GM19452 (cell line): ENCODE data around the gene UBXN1.
A peak's percentile ranks its signal among the peaks of the same experiment; 100 is the strongest.

ENCODE experiments used
- ATAC-seq: cut with Tn5 transposase; IDR thresholded peaks from one replicate; pipeline ENCODE4 v1.9.1; 2021; ENCODE audit not compliant: unreplicated experiment

Gene UBXN1

DNA sequence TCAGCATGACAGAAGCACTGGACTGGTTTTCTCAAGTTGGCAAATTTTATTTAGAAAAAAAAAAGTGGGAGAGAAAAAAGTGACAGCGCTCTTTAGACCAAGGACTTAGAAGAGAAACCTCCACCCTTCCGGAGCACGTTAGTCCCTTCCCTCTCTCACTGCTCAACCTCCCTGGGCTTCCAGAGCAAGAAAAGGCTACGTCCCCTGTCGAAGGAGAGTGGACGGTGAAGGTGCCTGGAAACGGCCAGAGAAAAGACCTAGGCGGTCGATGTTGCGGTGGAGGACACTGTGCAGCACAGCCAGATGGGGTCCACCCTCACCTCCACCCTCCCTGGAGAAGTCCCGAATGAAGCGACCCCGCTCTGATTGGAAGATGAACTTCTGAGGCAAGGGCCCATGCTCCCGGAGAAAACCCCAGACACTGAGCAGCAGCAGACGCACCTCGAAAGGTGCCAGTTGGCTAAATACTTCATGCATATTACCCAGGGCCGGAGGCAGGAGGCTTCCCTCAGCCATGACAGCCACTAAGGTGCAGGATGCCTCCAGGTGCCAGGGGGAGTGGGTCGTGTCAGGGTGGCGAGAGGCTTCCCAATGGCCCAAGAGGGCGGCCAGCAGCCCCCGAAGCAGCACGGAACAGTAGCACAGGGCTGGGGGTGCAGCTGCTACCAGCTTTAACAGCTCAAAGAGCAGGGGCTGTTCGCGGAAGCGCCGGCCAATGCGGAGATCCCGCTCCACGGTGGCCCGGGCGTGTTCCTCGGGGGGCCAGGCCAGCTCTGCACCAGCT is 31.9 kb downstream of the UBXN1 start:
- no peak for ATAC-seq

- ATAC-seq, result peak; percentile 90
These were observed 32.7 kb downstream of the UBXN1 start, which contains the start of gene GANAB for GRCh38 chr11:62645946-62646824. Gene GANAB (minus strand): TSS chr11:62646613. CDS start chr11:62646599, 14 bp downstream.

DNA sequence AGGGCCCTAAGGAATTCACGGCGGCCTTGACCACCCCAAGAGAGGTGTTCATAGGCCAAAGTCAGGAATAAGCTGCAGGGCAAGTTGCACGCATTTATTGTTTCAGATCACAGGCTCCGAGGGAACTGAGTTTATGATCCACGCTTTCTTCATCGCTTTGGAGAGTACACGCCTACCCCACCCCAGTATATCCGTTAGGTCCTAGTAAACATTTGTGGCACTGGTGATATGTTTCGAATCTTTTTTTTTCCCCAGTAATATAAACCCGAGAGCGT is 33.3 kb downstream of the UBXN1 start:
- no peak for ATAC-seq

DNA sequence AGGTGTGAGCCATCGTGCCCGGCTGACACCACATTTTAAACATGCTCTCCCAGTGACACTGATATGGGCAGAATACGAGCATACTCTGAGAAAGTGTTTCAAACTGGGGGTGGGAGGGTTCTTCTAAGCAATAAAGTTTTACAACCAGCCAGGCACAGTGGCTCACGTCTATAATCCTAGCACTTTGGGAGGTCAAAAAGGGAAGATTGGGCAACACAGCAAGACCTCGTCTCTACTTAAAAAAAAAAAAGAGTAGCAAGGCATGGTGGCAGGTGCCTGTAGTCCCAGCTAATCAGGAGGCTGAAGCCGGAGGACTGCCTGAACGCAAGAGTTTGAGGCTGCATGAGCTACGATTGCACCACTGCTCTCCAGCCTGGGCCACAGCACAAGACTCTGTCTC is 34.7 kb downstream of the UBXN1 start:
- ATAC-seq, result no peak

DNA sequence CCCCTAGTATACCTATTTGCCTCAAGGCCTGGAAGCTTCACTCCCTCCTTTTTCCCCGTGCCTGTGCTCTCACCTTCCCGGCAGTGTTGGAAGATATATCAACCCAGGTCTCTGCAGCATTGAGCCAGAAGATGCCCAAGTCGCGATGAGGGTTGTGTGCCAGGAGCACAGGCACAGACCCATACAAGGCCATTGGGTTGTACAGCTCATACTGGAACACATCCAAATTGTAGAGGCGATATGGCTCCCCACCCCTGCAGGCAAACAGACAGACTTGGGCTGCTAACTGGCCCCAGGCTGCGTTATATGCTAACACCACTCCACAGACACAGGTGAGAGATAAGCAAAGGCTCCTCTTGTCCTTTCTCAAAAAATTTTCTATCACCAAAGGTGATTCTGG is 46.4 kb downstream of the UBXN1 start:
- no peak for ATAC-seq

GRCh38 chr11:62627713-62628112 is 51.2 kb downstream of the UBXN1 start:
- ATAC-seq, result no peak
